Effector memory CD4-positive, alpha-beta T cell (primary cell): Measurements from ENCODE around the gene LACRT.
A peak's percentile ranks its signal among the peaks of the same experiment; 100 is the strongest.

ENCODE experiments used
- DNase-seq, 3 donors: peaks; one replicate each; pipeline ENCODE4 v3.0.0-alpha.2; 2020
- H3K27ac ChIP-seq: 2 replicates; pipeline ENCODE4 v1.7.0; 2013; ENCODE audit warnings: mild to moderate bottlenecking, low read length, moderate library complexity; ENCODE audit not compliant: insufficient read depth, poor library complexity, severe bottlenecking
- H3K27me3 ChIP-seq: replicated peaks from 2 replicates; pipeline ENCODE4 v1.7.0; 2013; ENCODE audit warnings: mild to moderate bottlenecking, low read length; ENCODE audit not compliant: insufficient read depth, control insufficient read depth, poor library complexity, severe bottlenecking
- H3K36me3 ChIP-seq: 2 replicates; pipeline ENCODE4 v1.7.0; 2013; ENCODE audit warnings: mild to moderate bottlenecking, low read length, moderate library complexity; ENCODE audit not compliant: control insufficient read depth, insufficient read depth
- H3K4me1 ChIP-seq: 2 replicates; pipeline ENCODE4 v1.7.0; 2013; ENCODE audit warnings: low read length, mild to moderate bottlenecking; ENCODE audit not compliant: control insufficient read depth, insufficient read depth, poor library complexity, severe bottlenecking
- H3K4me3 ChIP-seq: 2 replicates; pipeline ENCODE4 v1.7.0; 2013; ENCODE audit warnings: low read length, low read depth, mild to moderate bottlenecking; ENCODE audit not compliant: insufficient read depth, poor library complexity, severe bottlenecking
- H3K9me3 ChIP-seq: 2 replicates; pipeline ENCODE4 v1.7.0; 2013; ENCODE audit warnings: mild to moderate bottlenecking, low read length, moderate library complexity; ENCODE audit not compliant: control insufficient read depth

LACRT gene

DNA sequence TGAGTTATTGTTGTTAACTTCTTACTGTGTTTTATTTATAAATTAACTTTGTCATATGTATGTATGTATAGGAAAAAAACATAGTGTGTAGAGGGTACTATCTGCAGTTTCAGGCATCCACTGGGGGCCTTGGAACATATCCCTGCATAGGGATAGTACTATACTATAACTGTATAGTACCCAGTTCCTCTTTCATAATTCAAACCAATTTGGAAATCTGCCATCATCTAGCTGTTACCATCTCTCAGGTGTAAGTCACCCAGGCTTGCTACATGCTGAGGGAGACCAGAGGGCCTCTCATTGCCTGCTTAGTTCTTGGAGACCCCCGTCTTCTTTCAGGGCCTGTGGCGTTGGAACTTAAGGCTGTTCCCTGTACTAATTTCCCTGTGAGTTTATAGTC is 26.4 kb upstream of the LACRT start:
- no peak overlapping the region for H3K4me3 ChIP-seq

DNA sequence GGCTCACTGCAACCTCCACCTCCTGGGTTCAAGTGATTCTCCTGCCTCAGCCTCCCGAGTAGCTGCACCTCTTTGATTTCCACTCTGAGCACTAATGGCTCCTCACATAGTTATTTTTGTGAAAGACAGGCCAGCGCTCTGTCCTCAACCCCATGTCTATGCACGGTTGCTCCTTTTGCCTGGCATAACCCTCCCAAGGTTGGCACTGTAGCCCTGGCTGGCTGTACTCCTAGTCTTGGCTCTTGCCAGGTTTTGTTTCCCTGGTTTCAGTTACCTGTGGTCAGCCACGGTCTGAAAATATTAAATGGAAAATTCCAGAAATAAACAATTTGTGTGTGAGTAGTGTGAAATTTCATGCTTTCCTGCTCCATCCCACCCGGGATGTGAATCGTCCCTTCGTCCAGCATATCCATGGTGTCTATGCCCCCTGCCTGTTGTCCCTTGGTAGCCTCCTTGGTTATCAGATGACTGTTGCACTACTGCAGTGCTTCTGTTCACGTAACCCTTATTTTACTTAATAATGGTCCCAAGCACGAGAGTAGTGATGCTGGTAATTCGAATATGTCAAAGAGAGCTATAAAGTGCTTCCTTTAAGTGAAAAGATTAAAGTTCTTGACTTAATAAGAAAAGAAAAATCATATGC is 25.7 kb upstream of the LACRT start:
- Histone ChIP-seq H3K36me3 (no peaks in the 10 kb centered on the region), H3K27ac (no peak overlapping the region), H3K4me1 (no peaks in the 10 kb centered on the region), H3K4me3 (no peak overlapping the region), H3K27me3 (no peaks in the 10 kb centered on the region), H3K9me3 (no peaks in the 10 kb centered on the region)
- DNase-seq = no peak

More for the DNA sequence above, 26.4 kb upstream of the LACRT start:
- H3K36me3 ChIP-seq = no peaks in the 10 kb centered on the region
- H3K27me3 ChIP-seq = no peaks in the 10 kb centered on the region
- DNase-seq = no peak
- H3K27ac ChIP-seq = no peak overlapping the region
- no peaks in the 10 kb centered on the region for H3K4me1 ChIP-seq
- no peaks in the 10 kb centered on the region for H3K9me3 ChIP-seq

DNA sequence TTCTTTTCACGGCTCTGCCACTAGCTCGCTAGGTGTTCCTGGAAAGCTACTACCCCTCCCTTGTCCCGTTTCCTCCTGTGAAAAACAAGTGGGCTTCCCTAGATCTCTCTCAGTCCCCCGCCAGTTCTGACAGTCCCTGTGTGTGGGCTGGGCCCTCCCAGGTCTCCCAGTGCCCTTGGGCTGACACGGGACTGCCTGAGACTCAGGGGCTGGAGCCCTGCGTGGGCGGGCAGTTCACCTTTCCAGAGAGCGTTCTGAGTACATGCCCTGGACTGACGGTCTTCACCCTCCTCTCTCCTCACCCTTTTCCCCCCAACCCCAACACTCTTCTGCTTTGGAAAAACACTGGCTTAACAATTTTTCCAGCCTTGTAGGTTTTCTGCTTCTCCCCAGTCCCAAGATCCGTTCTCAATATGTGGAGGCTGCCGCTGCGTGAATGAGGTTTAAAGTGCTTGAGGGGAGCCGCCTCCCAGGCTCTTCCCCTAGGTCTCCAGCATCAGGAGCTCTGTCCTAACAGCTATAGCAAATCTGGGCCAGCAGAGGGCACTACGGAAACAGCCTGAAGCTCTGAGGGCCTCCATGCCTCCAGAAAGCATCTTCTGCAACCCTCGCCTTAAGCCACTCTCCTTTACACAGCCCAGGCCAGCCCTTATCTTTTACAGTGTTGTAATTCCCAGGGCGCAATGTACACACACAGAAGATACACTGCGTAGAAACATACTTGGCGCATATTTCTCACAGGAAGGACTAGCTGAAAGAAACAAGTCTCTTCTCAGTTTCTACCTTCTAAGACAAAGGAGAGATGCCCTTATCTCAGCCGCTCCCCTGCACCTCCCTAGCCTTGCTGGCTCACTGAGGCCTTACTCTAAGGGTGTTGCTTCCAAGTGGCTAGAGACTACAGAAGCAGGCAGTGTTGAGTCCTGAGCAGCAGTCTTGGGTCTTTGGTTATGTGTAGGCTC is 23.9 kb upstream of the LACRT start:
- no peaks in the 10 kb centered on the region for H3K9me3 ChIP-seq
- peak in 1 of 3 donors; percentile 15 for DNase-seq
- no peaks in the 10 kb centered on the region for H3K27me3 ChIP-seq
- no peaks in the 10 kb centered on the region for H3K4me1 ChIP-seq
- H3K36me3 ChIP-seq = no peaks in the 10 kb centered on the region
- no peak overlapping the region for H3K4me3 ChIP-seq
- H3K27ac ChIP-seq = no peak overlapping the region

DNA sequence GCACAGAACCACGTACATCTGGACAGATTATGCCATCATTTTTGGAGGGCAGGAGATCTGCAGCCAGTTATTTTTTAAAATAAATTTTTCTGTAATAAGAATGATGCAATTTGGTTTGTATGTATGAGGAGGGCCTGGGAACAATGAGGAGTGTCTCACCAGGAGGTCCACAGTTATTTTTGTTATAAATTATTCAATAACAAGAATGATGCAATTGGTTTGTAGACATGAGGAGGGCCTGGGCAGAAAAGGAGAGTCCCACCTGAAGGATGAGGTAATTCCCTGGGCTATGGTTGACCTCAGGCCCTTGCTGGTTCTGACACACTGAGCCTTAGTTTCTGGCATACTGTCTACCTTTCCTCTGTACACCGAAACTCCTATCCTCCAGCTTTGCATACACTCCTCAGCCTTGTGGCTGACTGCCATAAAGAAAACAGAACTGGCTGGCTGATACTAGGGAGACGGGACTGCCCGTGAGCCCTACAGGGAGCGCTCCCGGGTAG is 22.5 kb upstream of the LACRT start:
- H3K27ac ChIP-seq = no peak overlapping the region
- no peak overlapping the region for H3K4me3 ChIP-seq
- H3K4me1 ChIP-seq = no peaks in the 10 kb centered on the region
- no peaks in the 10 kb centered on the region for H3K9me3 ChIP-seq
- DNase-seq = no peak
- H3K27me3 ChIP-seq = no peaks in the 10 kb centered on the region
- no peaks in the 10 kb centered on the region for H3K36me3 ChIP-seq

DNA sequence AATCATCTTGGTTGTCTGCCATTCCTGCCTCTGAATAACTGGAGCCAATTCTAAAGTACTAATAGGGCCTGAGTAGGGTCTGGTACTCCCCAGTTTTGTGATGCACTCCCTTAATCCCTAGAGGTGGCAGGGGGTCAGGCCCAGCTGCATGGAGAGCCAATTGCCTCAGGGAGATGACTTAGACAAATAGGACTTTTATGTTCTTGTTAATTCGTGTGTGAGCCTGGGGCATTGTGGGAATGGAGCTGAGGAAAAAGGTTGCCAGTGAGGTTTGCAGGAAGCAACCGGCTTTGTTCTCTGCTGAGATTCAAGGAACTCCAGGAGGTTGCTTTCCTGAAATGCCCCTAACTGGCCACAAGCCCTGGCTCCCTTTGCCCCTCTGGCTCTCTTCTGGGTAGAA is 20.2 kb upstream of the LACRT start:
- Histone ChIP-seq H3K4me3 (no peak overlapping the region), H3K27me3 (no peaks in the 10 kb centered on the region), H3K4me1 (no peaks in the 10 kb centered on the region), H3K36me3 (no peaks in the 10 kb centered on the region), H3K27ac (no peak overlapping the region), H3K9me3 (no peaks in the 10 kb centered on the region)
- DNase-seq = no peak

DNA sequence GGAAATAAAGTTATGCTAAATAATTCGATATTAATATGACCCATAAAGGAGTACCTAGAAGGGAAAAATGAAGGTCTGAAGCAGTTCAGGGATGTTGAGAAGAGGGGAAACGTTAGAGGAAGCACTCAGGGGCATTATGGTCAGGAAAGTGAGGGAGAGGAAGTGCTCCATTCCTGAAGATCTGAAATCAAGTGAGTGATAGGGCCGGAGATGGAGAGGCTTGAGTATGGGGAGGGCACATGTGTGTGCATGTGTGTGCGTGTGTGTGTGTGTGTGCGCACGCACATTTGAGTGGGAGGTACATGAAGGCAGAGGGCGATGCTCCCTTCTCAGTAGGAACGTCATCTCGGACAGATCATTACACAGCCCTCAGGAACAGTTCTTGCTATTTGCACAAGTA is 18.3 kb upstream of the LACRT start:
- DNase-seq = no peak
- Histone ChIP-seq H3K36me3 (no peaks in the 10 kb centered on the region), H3K4me3 (no peak overlapping the region), H3K9me3 (no peaks in the 10 kb centered on the region), H3K27me3 (peaks cover 4% of the 10 kb centered on the region), H3K4me1 (no peaks in the 10 kb centered on the region), H3K27ac (no peak overlapping the region)

DNA sequence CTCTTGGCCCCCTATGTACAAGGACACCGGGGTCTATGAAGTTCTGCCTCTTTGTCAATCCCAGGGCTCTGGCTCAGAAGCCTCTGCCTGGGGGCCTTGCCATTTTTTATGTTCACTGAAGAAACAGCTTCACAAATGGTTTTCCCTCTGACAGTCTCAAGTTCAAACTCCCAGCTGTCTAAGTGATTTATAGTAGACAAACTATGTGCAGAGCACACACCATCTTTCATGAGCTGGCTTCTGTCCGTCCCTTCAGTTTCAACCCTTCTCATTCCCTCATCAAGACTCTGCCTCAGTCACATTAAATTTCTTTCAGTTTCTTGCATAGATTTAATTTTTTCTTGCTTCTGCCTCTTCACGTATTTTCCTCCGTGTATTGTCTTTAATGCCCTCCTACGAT is 16.2 kb upstream of the LACRT start:
- Histone ChIP-seq H3K9me3 (no peaks in the 10 kb centered on the region), H3K27me3 (peaks cover 6% of the 10 kb centered on the region), H3K27ac (no peak overlapping the region), H3K4me3 (no peak overlapping the region), H3K4me1 (no peaks in the 10 kb centered on the region), H3K36me3 (no peaks in the 10 kb centered on the region)
- DNase-seq = no peak

DNA sequence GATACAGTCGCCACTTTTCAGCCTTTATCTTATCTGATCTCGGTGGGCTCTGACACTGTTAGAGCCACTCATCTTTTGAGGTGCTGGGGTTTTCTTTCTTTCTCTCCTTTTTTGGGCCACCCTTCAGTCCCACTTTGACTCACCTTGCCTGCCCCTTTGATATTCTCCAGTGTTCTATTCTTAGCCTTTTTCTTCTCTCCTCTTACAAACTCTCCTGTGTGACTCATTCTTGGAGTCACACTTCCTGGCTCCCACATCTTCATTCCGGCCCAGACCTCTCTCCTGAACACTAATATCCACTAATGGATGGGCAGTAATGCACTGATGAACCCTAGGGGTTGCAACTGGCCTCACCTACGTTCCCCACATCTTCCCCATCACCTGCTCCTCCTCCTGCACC is 15.7 kb upstream of the LACRT start:
- Histone ChIP-seq H3K4me3 (no peak overlapping the region), H3K27me3 (peaks cover 9% of the 10 kb centered on the region), H3K9me3 (no peaks in the 10 kb centered on the region), H3K27ac (no peak overlapping the region), H3K36me3 (no peaks in the 10 kb centered on the region), H3K4me1 (no peaks in the 10 kb centered on the region)
- no peak for DNase-seq

DNA sequence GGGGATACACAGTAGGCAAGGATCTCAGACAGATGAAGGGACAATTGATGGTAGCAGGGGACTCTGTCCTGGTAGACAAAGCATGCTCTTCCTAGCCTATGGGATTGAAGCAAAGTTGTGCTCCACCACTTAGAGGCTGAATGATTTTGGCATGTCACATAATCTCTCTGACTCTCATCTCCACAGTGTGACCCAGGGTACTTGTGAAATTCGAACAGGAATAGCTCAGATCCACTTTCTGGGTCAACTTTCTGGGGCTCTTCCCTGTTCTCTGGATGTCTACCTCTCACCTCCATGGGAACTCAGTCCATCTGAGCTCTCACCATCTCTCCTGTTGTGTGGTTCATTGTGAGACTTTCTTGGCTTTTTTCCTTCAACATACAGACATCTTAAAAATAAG is 15.1 kb upstream of the LACRT start:
- no peak for DNase-seq
- H3K4me3 ChIP-seq = no peak overlapping the region
- no peak overlapping the region for H3K27ac ChIP-seq

DNA sequence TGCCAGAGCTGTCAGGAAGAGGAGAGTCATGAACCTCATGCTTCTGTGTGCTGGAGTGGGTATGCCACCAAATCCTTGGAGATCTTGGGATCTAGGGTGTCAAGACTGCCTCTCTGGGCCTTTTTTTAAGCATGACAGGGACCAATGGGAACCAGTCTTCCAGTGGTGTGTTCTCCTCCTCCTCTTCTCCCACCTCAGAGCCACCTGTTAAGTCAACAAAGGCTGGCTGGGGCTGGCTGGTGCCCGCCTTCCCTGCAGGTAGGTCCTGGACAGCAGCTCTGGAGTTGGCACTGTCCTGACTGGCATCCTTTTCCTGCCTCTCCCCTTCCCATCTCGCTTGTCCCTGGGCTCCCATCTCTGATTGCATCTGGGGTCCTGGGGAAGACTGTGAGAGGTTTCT is 13.6 kb upstream of the LACRT start, which contains the start of gene DCD:
Gene DCD, minus strand, starts transcription at position 101 of the 400 bp plus-strand sequence. Its CDS starts 62 bp downstream, at position 39.
- Histone ChIP-seq H3K9me3 (no peaks in the 10 kb centered on the region), H3K4me3 (no peak within 1 kb of the TSS), H3K27ac (no peak within 1 kb of the TSS), H3K4me1 (no peaks in the 10 kb centered on the region), H3K36me3 (no peaks in the 10 kb centered on the region), H3K27me3 (peaks cover 9% of the 10 kb centered on the region)
- no peak for DNase-seq

More for the DNA sequence above, 15.1 kb upstream of the LACRT start:
- Histone ChIP-seq H3K27me3 (peaks cover 9% of the 10 kb centered on the region), H3K36me3 (no peaks in the 10 kb centered on the region), H3K9me3 (no peaks in the 10 kb centered on the region), H3K4me1 (no peaks in the 10 kb centered on the region)
